ENCODE data around the gene CDK19.

- TF ChIP-seq, protein P1, sequence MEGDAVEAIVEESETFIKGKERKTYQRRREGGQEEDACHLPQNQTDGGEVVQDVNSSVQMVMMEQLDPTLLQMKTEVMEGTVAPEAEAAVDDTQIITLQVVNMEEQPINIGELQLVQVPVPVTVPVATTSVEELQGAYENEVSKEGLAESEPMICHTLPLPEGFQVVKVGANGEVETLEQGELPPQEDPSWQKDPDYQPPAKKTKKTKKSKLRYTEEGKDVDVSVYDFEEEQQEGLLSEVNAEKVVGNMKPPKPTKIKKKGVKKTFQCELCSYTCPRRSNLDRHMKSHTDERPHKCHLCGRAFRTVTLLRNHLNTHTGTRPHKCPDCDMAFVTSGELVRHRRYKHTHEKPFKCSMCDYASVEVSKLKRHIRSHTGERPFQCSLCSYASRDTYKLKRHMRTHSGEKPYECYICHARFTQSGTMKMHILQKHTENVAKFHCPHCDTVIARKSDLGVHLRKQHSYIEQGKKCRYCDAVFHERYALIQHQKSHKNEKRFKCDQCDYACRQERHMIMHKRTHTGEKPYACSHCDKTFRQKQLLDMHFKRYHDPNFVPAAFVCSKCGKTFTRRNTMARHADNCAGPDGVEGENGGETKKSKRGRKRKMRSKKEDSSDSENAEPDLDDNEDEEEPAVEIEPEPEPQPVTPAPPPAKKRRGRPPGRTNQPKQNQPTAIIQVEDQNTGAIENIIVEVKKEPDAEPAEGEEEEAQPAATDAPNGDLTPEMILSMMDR (IDR thresholded peaks at IDR 0.05; ENCODE audit: low read length), result no peak
- TF ChIP-seq EZH2 (IDR thresholded peaks at IDR 0.05; ENCODE audit: borderline replicate concordance, low read length), result no peak
These were observed 248.7 kb downstream of the CDK19 start for GRCh38 chr6:110566346-110567125.

All from OCI-LY1 (cell line).